Uterus (tissue), 4 donors: Measurements from ENCODE around the gene PALD1. TPM values are rescaled to one million over a fixed set of nuclear protein-coding genes. Genes with fewer than 3 reads are reported as not detected.

ENCODE experiments used
- DNase-seq, 2 donors: peaks; one replicate each; pipeline ENCODE4 v3.0.0-alpha.2; 2019 to 2020
- H3K27ac ChIP-seq, 2 donors: fragments of 200-600 bp; sonication (generic); 1 replicate in 1 of 2; 2 replicates in 1 of 2; pipeline ENCODE4 v1.5.1; 2016 to 2018
- H3K27me3 ChIP-seq, 2 donors: fragments of 200-600 bp; sonication (generic); one replicate each; pipeline ENCODE4 v1.5.1; 2018 to 2019; ENCODE audit warnings: control low read depth in 1 of 2
- H3K36me3 ChIP-seq, 2 donors: fragments of 200-600 bp; sonication (generic); one replicate each; pipeline ENCODE4 v1.5.1; 2019; ENCODE audit warnings: control low read depth in 1 of 2
- H3K4me1 ChIP-seq, 2 donors: fragments of 200-600 bp; sonication (generic); one replicate each; pipeline ENCODE4 v1.5.1; 2018 to 2019; ENCODE audit warnings: control low read depth in 1 of 2
- H3K4me3 ChIP-seq, 2 donors: fragments of 200-600 bp; sonication (generic); 1 replicate in 1 of 2; 2 replicates in 1 of 2; pipeline ENCODE4 v1.5.1; 2018 to 2019; ENCODE audit warnings: mild to moderate bottlenecking in 1 of 2
- H3K9me3 ChIP-seq, 2 donors: fragments of 200-600 bp; sonication (generic); one replicate each; pipeline ENCODE4 v1.5.1; 2019; ENCODE audit warnings: control low read depth in 1 of 2
- CTCF ChIP-seq, 4 experiments: fragments of 200-600 bp in 2 of 4; fragments of 450-650 bp in 2 of 4; sonication (generic) in 2 of 4; IDR thresholded peaks; one replicate each; pipeline ENCODE4 v1.5.1; 2016 to 2019; ENCODE audit warnings: antibody characterized with exemption in 4 of 4, mild to moderate bottlenecking in 2 of 4, moderate library complexity in 1 of 4
- POLR2A ChIP-seq, 2 donors: fragments of 450-650 bp; IDR thresholded peaks; one replicate each; pipeline ENCODE4 v1.6.1; 2016; ENCODE audit warnings: antibody characterized with exemption in 2 of 2, mild to moderate bottlenecking in 1 of 2, moderate library complexity in 1 of 2
- intact Hi-C: fragments of 100-400 bp; cut with DNase I; formaldehyde crosslinking; loops from one replicate; pipeline ENCODE4 v1.15.1; 2023; ENCODE audit warnings: low total_unique reads
- total RNA-seq, 4 donors: library from RNA; depleted of rRNA in 3 of 4; stranded (reverse); fragments of >200 nt in 3 of 4; gene quantifications; one replicate each; pipeline versions ENCODE4 v1.1.0 to v1.2.4, GENCODE V29; 2014 to 2023
- donor health status: DM: yes; HTN: yes; CAD: no.

PALD1 gene
- total RNA-seq, 4 donors from 2014 or later: 1.8 to 21.6 (median 10.3) TPM

GRCh38 chr10:70561070-70561469, 82.5 kb downstream of the PALD1 start:
- Histone ChIP-seq H3K9me3 (no peaks in the 10 kb centered on the region), H3K4me1 (peaks cover 0 to 5% of the 10 kb centered on the region in 2 donors), H3K36me3 (no peaks in the 10 kb centered on the region), H3K27ac (no peak overlapping the region), H3K4me3 (no peak overlapping the region), H3K27me3 (no peaks in the 10 kb centered on the region)
- no peak for DNase-seq
- TF ChIP-seq CTCF (IDR thresholded peaks at IDR 0.05) (no peak), POLR2A (IDR thresholded peaks at IDR 0.05) (no peak)
- intact Hi-C loops: no loop called here

GRCh38 chr10:70561558-70561957, 83.0 kb downstream of the PALD1 start:
- TF ChIP-seq CTCF (IDR thresholded peaks at IDR 0.05) (no peak), POLR2A (IDR thresholded peaks at IDR 0.05) (no peak)
- no peaks in the 10 kb centered on the region for H3K36me3 ChIP-seq
- H3K4me1 ChIP-seq: peaks cover 0 to 5% of the 10 kb centered on the region in 2 donors
- intact Hi-C loops: no loop called here
- DNase-seq: no peak
- no peak overlapping the region for H3K4me3 ChIP-seq
- no peaks in the 10 kb centered on the region for H3K9me3 ChIP-seq
- no peaks in the 10 kb centered on the region for H3K27me3 ChIP-seq
- no peak overlapping the region for H3K27ac ChIP-seq

GRCh38 chr10:70562036-70562755, 83.6 kb downstream of the PALD1 start:
- H3K27ac ChIP-seq: no peak overlapping the region
- H3K4me3 ChIP-seq: no peak overlapping the region
- intact Hi-C loops: no loop called here
- H3K27me3 ChIP-seq: no peaks in the 10 kb centered on the region
- H3K36me3 ChIP-seq: no peaks in the 10 kb centered on the region
- H3K9me3 ChIP-seq: no peaks in the 10 kb centered on the region
- H3K4me1 ChIP-seq: peaks cover 0 to 5% of the 10 kb centered on the region in 2 donors
- TF ChIP-seq POLR2A (IDR thresholded peaks at IDR 0.05): no peak
- TF ChIP-seq CTCF (IDR thresholded peaks at IDR 0.05): no peak
- peak in 1 of 2 donors; percentile 8 for DNase-seq

- intact Hi-C loops: no loop called here
- peak in 1 of 2 donors; percentile 12 for DNase-seq
- Histone ChIP-seq H3K9me3 (no peaks in the 10 kb centered on the region), H3K27me3 (no peaks in the 10 kb centered on the region), H3K4me1 (peaks cover 0 to 5% of the 10 kb centered on the region in 2 donors), H3K27ac (no peak overlapping the region), H3K4me3 (no peak overlapping the region), H3K36me3 (no peaks in the 10 kb centered on the region)
- no peak for TF ChIP-seq CTCF (IDR thresholded peaks at IDR 0.05)
These were observed 84.7 kb downstream of the PALD1 start for GRCh38 chr10:70563230-70563629.

- H3K4me1 ChIP-seq: peaks cover 0 to under 1% of the 10 kb centered on the region in 2 donors
- intact Hi-C loops: no loop called here
- H3K9me3 ChIP-seq: no peaks in the 10 kb centered on the region
- no peaks in the 10 kb centered on the region for H3K36me3 ChIP-seq
- no peaks in the 10 kb centered on the region for H3K27me3 ChIP-seq
- no peak overlapping the region for H3K27ac ChIP-seq
- DNase-seq: peak in 1 of 2 donors; percentile 10
- no peak overlapping the region for H3K4me3 ChIP-seq
- TF ChIP-seq POLR2A (IDR thresholded peaks at IDR 0.05): no peak
- TF ChIP-seq CTCF (IDR thresholded peaks at IDR 0.05): no peak
These were observed 85.7 kb downstream of the PALD1 start for GRCh38 chr10:70564113-70564725.
